ENCODE data around the gene LARGE1. TPM values are rescaled to one million over a fixed set of nuclear protein-coding genes. Genes with fewer than 3 reads are reported as not detected.

Gene LARGE1
- total and polyA plus RNA-seq, 9 of the 15 experiments (the other 6 are each of a cell fraction or from before 2014, with no cell fraction given): 0.01 to 0.66 (median 0.14) TPM; not detected in 2

DNA sequence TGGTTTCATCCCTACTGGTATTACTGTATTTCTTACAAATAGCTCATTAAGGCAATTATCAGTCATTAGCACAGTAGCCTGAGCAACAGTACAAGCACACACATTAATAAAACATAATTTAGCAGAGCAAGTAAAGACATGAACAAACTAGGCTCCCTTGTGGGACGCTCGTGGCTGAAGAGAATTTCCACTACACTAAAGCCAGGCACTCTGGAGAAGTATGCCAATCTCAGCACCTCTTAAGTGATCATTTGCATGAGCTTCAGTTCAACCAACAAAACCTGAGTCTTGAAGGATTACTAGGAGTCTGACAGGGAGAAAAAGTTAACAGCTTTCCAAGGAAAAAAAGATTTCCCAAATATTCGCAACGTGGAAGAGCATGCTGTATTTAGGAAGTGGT lies 109.1 kb downstream of the LARGE1 start:
- H3K27me3 ChIP-seq (ENCODE audit: control insufficient read depth in 2 of 2, insufficient read depth in 2 of 2, low read length in 2 of 2): no peaks in the 10 kb centered on the region
- H2AFZ ChIP-seq (ENCODE audit: low read depth, low read length): no peak overlapping the region
- no peak for FAIRE-seq
- ChIA-PET POLR2A (interaction anchor here (0.5 kb wide), 1 partner anchor 723 kb away, joined by 3 read pairs; no protein-coding TSS in a partner anchor), CTCF (ENCODE audit: low intra/inter-chr PET ratio) (no interaction called here)
- no peak overlapping the region for H3K4me2 ChIP-seq (ENCODE audit: insufficient read depth, low read length)
- in situ Hi-C loops (cut with MboI) (no loop called here), intact Hi-C loops (cut with micrococcal nuclease) (no loop called here)
- H3K9ac ChIP-seq (ENCODE audit: insufficient read depth in 1 of 2, low read depth in 2 of 2, low read length in 2 of 2): no peak overlapping the region
- no peaks in the 10 kb centered on the region for H3K36me3 ChIP-seq (ENCODE audit: control insufficient read depth, insufficient read depth, low read length)
- H3K9me3 ChIP-seq (replicated peaks; ENCODE audit: control insufficient read depth, insufficient read depth, low read depth, low read length): no peaks in the 10 kb centered on the region
- H3K4me1 ChIP-seq (replicated peaks in 1 of 2; ENCODE audit: control insufficient read depth in 2 of 2, insufficient read depth in 2 of 2, low read length in 2 of 2): no peaks in the 10 kb centered on the region
- DNase-seq (ENCODE audit: extremely low read depth in 1 of 4, low spot score in 3 of 4): no peak
- no peaks in the 10 kb centered on the region for H4K20me1 ChIP-seq (replicated peaks; ENCODE audit: control insufficient read depth, insufficient read depth, low read length)
- no peak overlapping the region for H3K27ac ChIP-seq (ENCODE audit: extremely low read depth, low read depth, low read length)
- no peak for ATAC-seq
- H3K79me2 ChIP-seq (ENCODE audit: control insufficient read depth, insufficient read depth, low read length): no peaks in the 10 kb centered on the region
- BruUV-seq (replicated peaks): no TSS peak
- no peak overlapping the region for H3K4me3 ChIP-seq
- 0% methylated on average over 4 of the region's 4 CpGs for WGBS (ENCODE audit: insufficient coverage, low coverage, missing lambda C conversion rate)
- no peak for TF ChIP-seq NCOR1 (IDR thresholded peaks at IDR 0.05)
- TF ChIP-seq ZBTB1 (CRISPR knock-in tag; IDR thresholded peaks at IDR 0.05; ENCODE audit: borderline replicate concordance, low read depth): no peak
- no peaks in the 10 kb centered on the region for H3K9me1 ChIP-seq (ENCODE audit: control insufficient read depth, insufficient read depth, low read length)

- H3K36me3 ChIP-seq (ENCODE audit: control insufficient read depth, insufficient read depth, low read length): no peaks in the 10 kb centered on the region
- no peaks in the 10 kb centered on the region for H3K4me1 ChIP-seq (replicated peaks in 1 of 2; ENCODE audit: control insufficient read depth in 2 of 2, insufficient read depth in 2 of 2, low read length in 2 of 2)
- no TSS peak for BruUV-seq (replicated peaks)
- POLR2A ChIA-PET: no interaction called here
- ATAC-seq: no peak
- H3K9me3 ChIP-seq (replicated peaks; ENCODE audit: control insufficient read depth, insufficient read depth, low read depth, low read length): no peaks in the 10 kb centered on the region
- H3K27me3 ChIP-seq (ENCODE audit: control insufficient read depth in 2 of 2, insufficient read depth in 2 of 2, low read length in 2 of 2): no peaks in the 10 kb centered on the region
- intact Hi-C loops (cut with micrococcal nuclease): no loop called here
- 0% methylated on average over 4 of the region's 4 CpGs for WGBS (ENCODE audit: insufficient coverage, low coverage, missing lambda C conversion rate)
- no peaks in the 10 kb centered on the region for H3K79me2 ChIP-seq (ENCODE audit: control insufficient read depth, insufficient read depth, low read length)
- no peak for FAIRE-seq
- CTCF ChIA-PET (ENCODE audit: low intra/inter-chr PET ratio): no interaction called here
- H3K27ac ChIP-seq (ENCODE audit: extremely low read depth, low read depth, low read length): no peak overlapping the region
- in situ Hi-C loops (cut with MboI): no loop called here
- H3K4me3 ChIP-seq: no peak overlapping the region
- H4K20me1 ChIP-seq (replicated peaks; ENCODE audit: control insufficient read depth, insufficient read depth, low read length): no peaks in the 10 kb centered on the region
- no peak for DNase-seq (ENCODE audit: extremely low read depth in 1 of 4, low spot score in 3 of 4)
- H2AFZ ChIP-seq (ENCODE audit: low read depth, low read length): no peak overlapping the region
- TF ChIP-seq HSF4 (CRISPR knock-in tag; IDR thresholded peaks at IDR 0.05; ENCODE audit: borderline replicate concordance) (no peak), ZNF407 (IDR thresholded peaks at IDR 0.05; ENCODE audit: low read depth) (no peak), STAG1 (CRISPR knock-in tag; IDR thresholded peaks at IDR 0.05; ENCODE audit: borderline replicate concordance) (no peak), FIP1L1 (IDR thresholded peaks at IDR 0.05; ENCODE audit: low read depth, low read length, poor library complexity, severe bottlenecking) (no peak), RUNX1 (IDR thresholded peaks at IDR 0.05; ENCODE audit: low read depth) (no peak), NCOA6 (IDR thresholded peaks at IDR 0.05) (no peak)
- H3K9me1 ChIP-seq (ENCODE audit: control insufficient read depth, insufficient read depth, low read length): no peaks in the 10 kb centered on the region
- no peak overlapping the region for H3K4me2 ChIP-seq (ENCODE audit: insufficient read depth, low read length)
- H3K9ac ChIP-seq (ENCODE audit: insufficient read depth in 1 of 2, low read depth in 2 of 2, low read length in 2 of 2): no peak overlapping the region
Measured at GRCh38 chr22:33807470-33807869, 112.8 kb downstream of the LARGE1 start.

All from K562 (cell line).